Small intestine (tissue), 7 donors: Measurements from ENCODE around the gene SLC1A5. TPM values are rescaled to one million over a fixed set of nuclear protein-coding genes. Genes with fewer than 3 reads are reported as not detected.
A peak's percentile ranks its signal among the peaks of the same experiment; 100 is the strongest.

Source experiments
- DNase-seq, 2 donors: peaks; one replicate each; pipeline versions ENCODE4 v3.0.0 to v3.0.0-alpha.2; 2013
- FAIRE-seq: peaks from 2 replicates; lab custom pipeline; 2012; peaks lifted over from hg19 to GRCh38; lab: Jason Lieb, UNC
- H3K27ac ChIP-seq, 3 donors: one replicate each; pipeline ENCODE4 v1.5.1; 2013; ENCODE audit warnings: low read length in 2 of 3, mild to moderate bottlenecking in 2 of 3, control low read depth in 1 of 3, inconsistent platforms in 1 of 3, low read depth in 1 of 3, moderate library complexity in 1 of 3
- H3K27me3 ChIP-seq, 3 donors: one replicate each; pipeline ENCODE4 v1.6.1; 2013; ENCODE audit warnings: low read length in 3 of 3, inconsistent platforms in 1 of 3; ENCODE audit not compliant: control insufficient read depth in 3 of 3, insufficient read depth in 3 of 3
- H3K36me3 ChIP-seq, 3 donors: one replicate each; pipeline ENCODE4 v1.6.1; 2013; ENCODE audit warnings: low read length in 3 of 3, inconsistent platforms in 1 of 3, low read depth in 1 of 3, mild to moderate bottlenecking in 1 of 3, moderate library complexity in 1 of 3; ENCODE audit not compliant: control insufficient read depth in 3 of 3, insufficient read depth in 2 of 3
- H3K4me1 ChIP-seq, 3 donors: one replicate each; pipeline ENCODE4 v1.6.1; 2013; ENCODE audit warnings: low read length in 2 of 3, inconsistent platforms in 1 of 3, low read depth in 1 of 3, mild to moderate bottlenecking in 1 of 3, moderate library complexity in 1 of 3; ENCODE audit not compliant: control insufficient read depth in 3 of 3, insufficient read depth in 2 of 3
- H3K4me3 ChIP-seq, 3 donors: one replicate each; pipeline ENCODE4 v1.5.1; 2013; ENCODE audit warnings: low read length in 3 of 3, control low read depth in 1 of 3, inconsistent platforms in 1 of 3, low read depth in 1 of 3, mild to moderate bottlenecking in 1 of 3, moderate library complexity in 1 of 3
- H3K9me3 ChIP-seq, 2 donors: one replicate each; pipeline ENCODE4 v1.6.1; 2013; ENCODE audit warnings: low read depth in 1 of 2, low read length in 1 of 2; ENCODE audit not compliant: control insufficient read depth in 2 of 2, insufficient read depth in 1 of 2
- WGBS, 3 donors: extraction: QIAGEN DNeasy Blood & Tissue Kit; methylation state at CpG; one replicate each; pipeline ENCODE4 v1.1.7; 2013; 5-methylcytosine and 5-hydroxymethylcytosine counted together
- polyA plus RNA-seq, 4 donors: library from polyadenylated mRNA; stranded (reverse) in 3 of 4; unstranded in 1 of 4; fragments of 200-250 nt in 3 of 4; fragments of 120-200 nt in 1 of 4; gene quantifications; one replicate each; pipeline versions ENCODE4 v1.2.1 to v1.2.3, GENCODE V29; 2013
- donor health status: healthy with polysubstance abuse.
- donor health status: control.
- donor health status: control.
- donor health status: Bipolar disorder and iron deficiency.
- donor health status: healthy.

SLC1A5 gene
- polyA plus RNA-seq, 4 donors: 1.6 to 159 (median 68.0) TPM

GRCh38 chr19:46791944-46792343, 3.5 kb upstream of the SLC1A5 start:
- DNase-seq (peak in 1 of 2 donors; percentile 14), FAIRE-seq (no peak)
- no peaks in the 10 kb centered on the region for H3K36me3 ChIP-seq
- no peaks in the 10 kb centered on the region for H3K9me3 ChIP-seq
- H3K27me3 ChIP-seq: no peaks in the 10 kb centered on the region
- peaks cover 0 to 8% (median 3%) of the 10 kb centered on the region in 3 donors for H3K4me1 ChIP-seq
- 51 to 68% (median 60%) methylated on average over 5 of the region's 5 CpGs for WGBS, 3 donors
- no peak overlapping the region for H3K4me3 ChIP-seq
- H3K27ac ChIP-seq: no peak overlapping the region

GRCh38 chr19:46789371-46789770, 977 bp upstream of the SLC1A5 start:
- H3K36me3 ChIP-seq: peaks cover 0 to 18% (median 0%) of the 10 kb centered on the region in 3 donors
- DNase-seq: no peak
- no peak overlapping the region for H3K27ac ChIP-seq
- H3K4me1 ChIP-seq: peaks cover 0 to 18% (median 6%) of the 10 kb centered on the region in 3 donors
- no peaks in the 10 kb centered on the region for H3K27me3 ChIP-seq
- 88 to 94% (median 93%) methylated on average over 8 of the region's 8 CpGs for WGBS, 3 donors
- H3K9me3 ChIP-seq: no peaks in the 10 kb centered on the region
- no peak overlapping the region for H3K4me3 ChIP-seq
- FAIRE-seq: no peak

GRCh38 chr19:46788968-46789338, 559 bp upstream of the SLC1A5 start:
- Histone ChIP-seq H3K4me3 (no peak overlapping the region), H3K36me3 (peaks cover 0 to 22% (median 0%) of the 10 kb centered on the region in 3 donors), H3K27me3 (no peaks in the 10 kb centered on the region), H3K4me1 (peaks cover 0 to 23% (median 6%) of the 10 kb centered on the region in 3 donors), H3K9me3 (no peaks in the 10 kb centered on the region), H3K27ac (no peak overlapping the region)
- WGBS, 3 donors: 62 to 70% (median 64%) methylated on average over 9 of the region's 9 CpGs
- DNase-seq: no peak
- FAIRE-seq: no peak

GRCh38 chr19:46787331-46788261, 798 bp downstream of the SLC1A5 start:
- WGBS, 3 donors: 0 to 2% (median 1%) methylated on average over 69 to 80 of the region's 80 CpGs
- no peaks in the 10 kb centered on the region for H3K27me3 ChIP-seq
- peaks cover 0 to 36% (median 6%) of the 10 kb centered on the region in 3 donors for H3K36me3 ChIP-seq
- peaks cover 0 to 29% (median 6%) of the 10 kb centered on the region in 3 donors for H3K4me1 ChIP-seq
- FAIRE-seq: no peak
- H3K27ac ChIP-seq: peak overlapping the region; percentile 27 to 85 (median 82)
- peak; percentile 20 to 85 for DNase-seq
- H3K4me3 ChIP-seq: peak overlapping the region; percentile 56 to 95 (median 92)
- H3K9me3 ChIP-seq: no peaks in the 10 kb centered on the region

- WGBS, 3 donors: 7 to 21% (median 9%) methylated on average over 5 of the region's 5 CpGs
- Histone ChIP-seq H3K27me3 (no peaks in the 10 kb centered on the region), H3K4me3 (peak overlapping the region; percentile 56 to 95 (median 92)), H3K9me3 (no peaks in the 10 kb centered on the region), H3K4me1 (peaks cover 0 to 29% (median 2%) of the 10 kb centered on the region in 3 donors), H3K36me3 (peaks cover 0 to 42% (median 8%) of the 10 kb centered on the region in 3 donors), H3K27ac (peak overlapping the region; percentile 2 to 85 (median 82))
- DNase-seq: no peak
- FAIRE-seq: no peak
Measured at GRCh38 chr19:46787040-46787330, 1.4 kb downstream of the SLC1A5 start.

- DNase-seq (peak; percentile 85 to 93), FAIRE-seq (no peak)
- Histone ChIP-seq H3K27me3 (no peaks in the 10 kb centered on the region), H3K27ac (peak overlapping the region; percentile 2 to 85 (median 82)), H3K36me3 (peaks cover 0 to 47% (median 10%) of the 10 kb centered on the region in 3 donors), H3K4me3 (peak overlapping the region; percentile 56 to 95 (median 92)), H3K4me1 (peaks cover 0 to 29% (median 2%) of the 10 kb centered on the region in 3 donors), H3K9me3 (no peaks in the 10 kb centered on the region)
- WGBS, 3 donors: 8 to 21% (median 9%) methylated on average over 18 to 20 of the region's 20 CpGs
Measured at GRCh38 chr19:46786236-46787039, 2.0 kb downstream of the SLC1A5 start.

- peaks cover 0 to 53% (median 13%) of the 10 kb centered on the region in 3 donors for H3K36me3 ChIP-seq
- 55 to 79% (median 61%) methylated on average over 4 of the region's 4 CpGs for WGBS, 3 donors
- no peak for DNase-seq
- FAIRE-seq: no peak
- no peaks in the 10 kb centered on the region for H3K27me3 ChIP-seq
- no peaks in the 10 kb centered on the region for H3K9me3 ChIP-seq
- peak overlapping the region; percentile 2 to 85 (median 82) for H3K27ac ChIP-seq
- H3K4me3 ChIP-seq: peak overlapping the region in 2 of 3 donors; percentile 56 to 95
- peaks cover 0 to 29% (median 2%) of the 10 kb centered on the region in 3 donors for H3K4me1 ChIP-seq
Measured at GRCh38 chr19:46785980-46786235, 2.5 kb downstream of the SLC1A5 start.
